Ascending aorta (tissue), 2 donors: Measurements from ENCODE around the gene TNNC1. TPM values are rescaled to one million over a fixed set of nuclear protein-coding genes. Genes with fewer than 3 reads are reported as not detected.

ENCODE experiments used
- DNase-seq, 2 donors: peaks; one replicate each; pipeline ENCODE4 v3.0.0-alpha.2; 2019; ENCODE audit warnings: low spot score in 2 of 2
- H3K27ac ChIP-seq, 2 donors: fragments of 200-600 bp; sonication (generic); one replicate each; pipeline ENCODE4 v1.5.1; 2016 to 2017; ENCODE audit warnings: mild to moderate bottlenecking in 1 of 2
- H3K27me3 ChIP-seq: fragments of 200-600 bp; sonication (generic); one replicate; pipeline ENCODE4 v1.5.1; 2017
- H3K36me3 ChIP-seq, 2 donors: fragments of 200-600 bp; sonication (generic); one replicate each; pipeline ENCODE4 v1.5.1; 2016
- H3K4me1 ChIP-seq, 2 donors: fragments of 200-600 bp; sonication (generic); one replicate each; pipeline ENCODE4 v1.5.1; 2016 to 2017; ENCODE audit warnings: mild to moderate bottlenecking in 1 of 2
- H3K4me3 ChIP-seq, 2 donors: fragments of 200-600 bp; sonication (generic); one replicate each; pipeline ENCODE4 v1.5.1; 2016 to 2017; ENCODE audit warnings: mild to moderate bottlenecking in 1 of 2
- H3K9me3 ChIP-seq, 2 donors: fragments of 200-600 bp; sonication (generic); one replicate each; pipeline ENCODE4 v1.5.1; 2016
- intact Hi-C: fragments of 100-400 bp; cut with DNase I; formaldehyde crosslinking; loops from one replicate; pipeline ENCODE4 v1.15.1; 2023
- total RNA-seq: library from RNA; depleted of rRNA; stranded (reverse); fragments of >200 nt; gene quantifications from one replicate; pipeline ENCODE4 v1.1.0, GENCODE V29; 2016
- TF ChIP-seq, protein P1 (sequence below), 3 experiments: fragments of 200-600 bp in 2 of 3; fragments of 450-650 bp in 1 of 3; sonication (generic) in 2 of 3; IDR thresholded peaks; one replicate each; pipeline ENCODE4 v1.5.1; 2016 to 2019; ENCODE audit warnings: antibody characterized with exemption in 3 of 3, mild to moderate bottlenecking in 1 of 3, moderate library complexity in 1 of 3

Gene TNNC1
- total RNA-seq, 1 donor from 2014 or later = 68.6 TPM

DNA sequence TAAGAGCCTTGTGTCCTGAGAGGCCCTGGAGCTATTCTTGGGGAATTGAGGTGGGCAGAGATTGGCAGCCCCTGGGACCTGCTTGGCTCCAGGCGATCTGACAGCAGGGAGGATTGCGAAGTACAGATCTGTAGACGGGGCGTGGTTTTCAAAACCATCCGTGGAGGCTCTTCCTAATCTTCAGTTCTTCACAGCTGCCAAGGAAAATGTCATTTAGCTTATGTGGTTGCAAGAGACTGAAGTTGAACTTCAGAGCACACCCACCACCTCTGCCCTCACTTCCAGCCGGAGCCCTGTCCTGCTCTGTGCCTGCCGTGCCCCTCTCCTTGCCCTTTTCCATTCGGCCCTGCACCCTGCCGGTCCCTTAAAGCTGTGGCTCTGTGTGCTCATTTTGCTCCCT is 14.5 kb upstream of the TNNC1 start:
- Histone ChIP-seq H3K4me1 (peaks cover 3 to 5% of the 10 kb centered on the region in 2 donors), H3K9me3 (no peaks in the 10 kb centered on the region), H3K27ac (no peak overlapping the region), H3K36me3 (peaks cover 48 to 50% of the 10 kb centered on the region in 2 donors), H3K27me3 (no peaks in the 10 kb centered on the region), H3K4me3 (no peak overlapping the region)
- TF ChIP-seq, protein P1, sequence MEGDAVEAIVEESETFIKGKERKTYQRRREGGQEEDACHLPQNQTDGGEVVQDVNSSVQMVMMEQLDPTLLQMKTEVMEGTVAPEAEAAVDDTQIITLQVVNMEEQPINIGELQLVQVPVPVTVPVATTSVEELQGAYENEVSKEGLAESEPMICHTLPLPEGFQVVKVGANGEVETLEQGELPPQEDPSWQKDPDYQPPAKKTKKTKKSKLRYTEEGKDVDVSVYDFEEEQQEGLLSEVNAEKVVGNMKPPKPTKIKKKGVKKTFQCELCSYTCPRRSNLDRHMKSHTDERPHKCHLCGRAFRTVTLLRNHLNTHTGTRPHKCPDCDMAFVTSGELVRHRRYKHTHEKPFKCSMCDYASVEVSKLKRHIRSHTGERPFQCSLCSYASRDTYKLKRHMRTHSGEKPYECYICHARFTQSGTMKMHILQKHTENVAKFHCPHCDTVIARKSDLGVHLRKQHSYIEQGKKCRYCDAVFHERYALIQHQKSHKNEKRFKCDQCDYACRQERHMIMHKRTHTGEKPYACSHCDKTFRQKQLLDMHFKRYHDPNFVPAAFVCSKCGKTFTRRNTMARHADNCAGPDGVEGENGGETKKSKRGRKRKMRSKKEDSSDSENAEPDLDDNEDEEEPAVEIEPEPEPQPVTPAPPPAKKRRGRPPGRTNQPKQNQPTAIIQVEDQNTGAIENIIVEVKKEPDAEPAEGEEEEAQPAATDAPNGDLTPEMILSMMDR (IDR thresholded peaks at IDR 0.05) = no peak
- no peak for DNase-seq
- intact Hi-C loops = no loop called here

DNA sequence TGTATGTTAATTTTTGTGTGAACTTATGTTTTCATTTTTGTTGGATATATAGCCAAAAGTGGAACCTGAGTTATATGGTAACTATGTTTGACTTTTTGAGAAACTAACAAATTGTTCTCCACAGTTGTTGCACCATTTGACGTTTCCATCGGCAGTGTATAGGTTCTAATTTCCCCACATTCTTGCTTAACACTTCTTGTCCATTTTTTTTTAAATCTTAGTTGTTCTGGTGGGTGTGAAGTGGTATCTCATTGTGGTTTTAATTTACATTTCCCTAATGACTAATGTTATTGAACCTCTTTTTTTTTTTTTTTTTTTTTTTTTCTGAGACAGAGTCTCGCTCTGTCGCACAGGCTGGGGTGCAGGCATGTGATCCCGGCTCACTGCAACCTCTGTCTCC is 9.6 kb upstream of the TNNC1 start:
- DNase-seq = no peak
- H3K9me3 ChIP-seq = no peaks in the 10 kb centered on the region
- TF ChIP-seq, protein P1 (IDR thresholded peaks at IDR 0.05) = no peak
- H3K27me3 ChIP-seq = no peaks in the 10 kb centered on the region
- no peaks in the 10 kb centered on the region for H3K4me1 ChIP-seq
- H3K4me3 ChIP-seq = no peak overlapping the region
- H3K27ac ChIP-seq = no peak overlapping the region
- peaks cover 45 to 52% of the 10 kb centered on the region in 2 donors for H3K36me3 ChIP-seq
- intact Hi-C loops = no loop called here

DNA sequence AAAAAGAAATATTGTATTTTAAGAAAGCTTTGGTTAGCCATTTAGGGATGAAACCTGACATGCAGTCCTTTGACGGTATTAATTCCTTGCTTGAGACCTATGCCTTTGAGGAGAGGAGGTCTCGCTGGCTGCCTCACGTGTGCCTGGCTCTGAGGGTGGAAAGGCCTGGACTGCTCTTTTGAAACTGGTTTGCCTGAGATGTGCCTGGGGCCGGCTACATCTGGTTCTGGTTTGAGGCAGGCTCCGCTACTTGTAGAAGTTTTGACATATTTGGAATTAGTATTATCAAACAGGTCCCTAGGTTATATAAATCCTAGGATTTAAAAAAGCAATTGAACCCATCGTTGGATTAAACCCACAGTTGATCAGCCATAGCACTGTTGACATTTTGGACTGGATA is 8.0 kb upstream of the TNNC1 start:
- H3K27me3 ChIP-seq = no peaks in the 10 kb centered on the region
- no peak overlapping the region for H3K27ac ChIP-seq
- peaks cover 0 to 3% of the 10 kb centered on the region in 2 donors for H3K4me1 ChIP-seq
- H3K4me3 ChIP-seq = no peak overlapping the region
- DNase-seq = no peak
- H3K36me3 ChIP-seq = peaks cover 46 to 51% of the 10 kb centered on the region in 2 donors
- no peaks in the 10 kb centered on the region for H3K9me3 ChIP-seq
- intact Hi-C loops = no loop called here
- TF ChIP-seq, protein P1 (IDR thresholded peaks at IDR 0.05) = no peak

DNA sequence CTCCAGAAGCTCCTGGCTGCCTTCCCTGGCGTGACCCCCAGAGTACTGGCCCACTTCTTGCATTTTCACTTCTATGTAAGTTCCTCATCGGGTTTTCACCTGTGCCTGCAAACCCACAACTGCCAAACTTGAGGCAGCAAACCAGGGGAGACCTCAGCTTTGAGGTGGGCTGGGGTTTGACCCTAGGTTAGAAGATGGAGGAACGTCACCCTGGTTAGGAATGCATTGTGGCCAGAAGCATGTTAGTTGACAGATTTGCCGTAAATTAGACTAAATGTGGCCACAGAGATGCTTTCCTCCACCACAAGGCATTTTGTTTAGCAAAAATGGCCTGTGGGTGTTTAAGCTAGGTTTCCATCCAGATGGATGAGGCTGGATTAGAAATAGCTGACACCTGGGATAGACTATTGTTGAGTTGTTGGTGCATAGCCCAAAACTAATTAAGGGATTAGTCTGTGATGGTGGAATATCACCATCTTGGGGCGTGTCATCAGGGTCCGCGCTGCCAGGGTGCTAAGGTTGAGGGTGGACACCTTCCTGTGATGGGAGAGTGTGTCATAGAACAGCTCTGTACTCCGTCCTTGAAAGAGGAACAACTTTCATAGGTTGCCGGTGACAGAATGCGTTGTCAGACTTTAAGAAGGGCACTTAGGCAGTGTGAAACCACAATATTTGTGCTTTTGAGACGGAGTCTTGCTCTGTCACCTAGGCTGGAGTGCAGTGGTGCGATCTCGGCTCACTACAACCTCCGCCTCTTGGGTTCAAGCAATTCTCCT is 5.1 kb upstream of the TNNC1 start:
- Histone ChIP-seq H3K4me1 (peaks cover 10 to 14% of the 10 kb centered on the region in 2 donors), H3K27ac (no peak overlapping the region), H3K4me3 (no peak overlapping the region), H3K27me3 (no peaks in the 10 kb centered on the region), H3K36me3 (peaks cover 36 to 40% of the 10 kb centered on the region in 2 donors), H3K9me3 (no peaks in the 10 kb centered on the region)
- no peak for DNase-seq
- TF ChIP-seq, protein P1 (IDR thresholded peaks at IDR 0.05) = no peak
- intact Hi-C loops = loop anchor here (10.0 kb wide), 1 partner anchor 226 kb away; the partner anchor contains the start of genes GNL3 and PBRM1

DNA sequence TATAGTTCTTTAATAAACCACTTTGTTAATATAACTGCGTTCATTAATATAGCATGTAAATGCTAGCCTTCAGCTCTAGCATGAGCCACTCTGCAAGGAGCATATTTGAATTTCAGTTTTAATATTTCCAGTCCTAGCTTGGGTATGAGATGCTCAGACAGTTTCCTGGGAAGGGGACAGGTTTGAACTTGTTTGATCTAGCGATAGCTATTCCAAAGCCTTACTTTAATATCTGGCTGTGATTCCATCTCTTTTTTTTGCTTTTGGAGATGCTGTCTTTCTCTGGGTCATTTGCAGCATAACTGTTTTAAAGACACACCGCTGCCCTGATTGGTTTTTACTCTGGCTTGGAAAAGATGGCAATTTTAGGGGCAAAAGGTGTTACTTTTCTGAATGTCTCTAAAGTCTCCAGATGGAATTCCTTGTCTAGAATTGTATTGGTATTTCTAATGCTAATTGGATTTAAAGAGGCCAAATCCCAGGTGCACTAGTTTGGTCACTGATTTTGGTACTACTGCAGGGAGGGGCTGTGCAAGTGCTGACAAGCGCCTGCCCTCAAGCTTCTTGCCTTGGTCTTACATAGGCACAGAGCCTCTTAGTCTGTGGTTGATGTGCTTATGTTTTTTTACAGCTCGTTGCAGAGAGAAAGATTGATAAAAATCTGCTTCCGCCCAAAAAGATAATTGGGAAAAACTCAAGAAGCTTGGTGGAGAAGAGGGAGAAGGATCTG is 4.4 kb upstream of the TNNC1 start:
- Histone ChIP-seq H3K4me1 (peaks cover 12 to 14% of the 10 kb centered on the region in 2 donors), H3K27ac (no peak overlapping the region)

More for the DNA sequence above, 4.4 kb upstream of the TNNC1 start:
- H3K9me3 ChIP-seq = no peaks in the 10 kb centered on the region
- no peak overlapping the region for H3K4me3 ChIP-seq
- TF ChIP-seq, protein P1 (IDR thresholded peaks at IDR 0.05) = no peak
- intact Hi-C loops = loop anchor here (10.0 kb wide), 1 partner anchor 227 kb away; the partner anchor contains the start of genes GNL3 and PBRM1
- H3K36me3 ChIP-seq = peaks cover 33 to 39% of the 10 kb centered on the region in 2 donors
- DNase-seq = no peak
- no peaks in the 10 kb centered on the region for H3K27me3 ChIP-seq
